ENCODE data around the gene UNC5C. TPM values are rescaled to one million over a fixed set of nuclear protein-coding genes. Genes with fewer than 3 reads are reported as not detected.

Gene UNC5C
- total and polyA plus RNA-seq, 2 of the 4 experiments (the other 2 are of a cell fraction), result under 0.01 TPM

DNA sequence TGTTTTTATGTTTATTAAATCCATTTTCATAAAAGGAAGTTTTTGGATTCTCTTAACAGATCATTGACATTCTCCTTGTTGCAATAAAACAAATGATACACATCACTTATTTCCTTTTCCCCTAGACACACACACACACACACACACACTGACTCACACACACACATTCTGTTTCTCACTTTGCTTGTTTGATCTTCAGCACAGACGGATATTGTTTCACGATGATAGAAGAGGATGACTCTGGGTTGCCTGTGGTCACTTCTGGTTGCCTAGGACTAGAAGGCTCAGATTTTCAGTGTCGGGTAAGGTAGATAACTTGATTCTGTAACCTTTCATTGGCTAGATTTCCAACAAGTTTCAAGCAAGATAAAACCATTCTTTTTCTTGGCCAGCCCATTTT, 434.3 kb downstream of the UNC5C start:
- no peak overlapping the region for H3K9ac ChIP-seq (ENCODE audit: low read depth, low read length)
- no peak overlapping the region for H2BK120ac ChIP-seq (ENCODE audit: low read depth, low read length)
- H4K8ac ChIP-seq (ENCODE audit: low read depth in 2 of 2, low read length in 2 of 2), result no peak overlapping the region
- H3K9me1 ChIP-seq (ENCODE audit: insufficient read depth, low read length), result no peaks in the 10 kb centered on the region
- no peak overlapping the region for H2AK5ac ChIP-seq (ENCODE audit: low read depth, low read length)
- no peaks in the 10 kb centered on the region for H3K79me1 ChIP-seq (ENCODE audit: low read depth in 1 of 2, low read length in 2 of 2)
- no peak overlapping the region for H2BK5ac ChIP-seq (ENCODE audit: low read depth, low read length, poor library complexity, severe bottlenecking)
- no peak overlapping the region for H2BK15ac ChIP-seq (ENCODE audit: low read depth, low read length)
- H3K27me3 ChIP-seq (ENCODE audit: control insufficient read depth, insufficient read depth, low read length), result peaks cover 3% of the 10 kb centered on the region
- H3K4ac ChIP-seq (ENCODE audit: low read depth, low read length), result no peak overlapping the region
- 0 out of 2 replicates have a peak overlapping the region, but pooled peaks have one; percentile 15 for H3K14ac ChIP-seq (replicated peaks; ENCODE audit: low read depth, low read length)
- dilution Hi-C loops (cut with HindIII; ENCODE audit: low sequenced_read_pairs, unreplicated experiment) (loop anchor here (25.0 kb wide), 1 partner anchor 477 kb away; no protein-coding TSS in a partner anchor), in situ Hi-C loops (cut with MboI; ENCODE audit: low sequenced_read_pairs) (loop anchor here (25.0 kb wide), 3 partner anchors 352 to 1327 kb away; partner anchors contain the start of gene BMPR1B), intact Hi-C loops (cut with micrococcal nuclease) (no loop called here)
- H2AK9ac ChIP-seq (replicated peaks; ENCODE audit: low read depth, low read length, poor library complexity), result no peak overlapping the region
- H3K9me3 ChIP-seq (ENCODE audit: control insufficient read depth, insufficient read depth, low read length), result no peaks in the 10 kb centered on the region
- H4K91ac ChIP-seq (ENCODE audit: insufficient read depth, low read depth, low read length), result no peak overlapping the region
- TF ChIP-seq USF2 (IDR thresholded peaks at IDR 0.05; ENCODE audit: low read depth, low read length) (no peak), RFX5 (IDR thresholded peaks at IDR 0.05; ENCODE audit: low read depth, low read length) (no peak), RCOR1 (IDR thresholded peaks at IDR 0.05; ENCODE audit: insufficient replicate concordance, low read length) (no peak), RAD21 (IDR thresholded peaks at IDR 0.05; ENCODE audit: low read length) (no peak), CTCF (conservative IDR thresholded peaks at IDR 0.05; ENCODE audit: low read depth, low read length) (no peak), POLR2A (IDR thresholded peaks at IDR 0.05; ENCODE audit: low read depth, low read length) (no peak), BHLHE40 (IDR thresholded peaks at IDR 0.05; ENCODE audit: low read depth, low read length) (no peak), MXI1 (IDR thresholded peaks at IDR 0.05; ENCODE audit: borderline replicate concordance, low read depth, low read length) (no peak), NFE2L2 (IDR thresholded peaks at IDR 0.05; ENCODE audit: low read depth, low read length) (no peak), MAZ (IDR thresholded peaks at IDR 0.05; ENCODE audit: borderline replicate concordance, low read depth, low read length) (no peak), ELK1 (IDR thresholded peaks at IDR 0.05; ENCODE audit: borderline replicate concordance, low read depth, low read length) (no peak), SMC3 (IDR thresholded peaks at IDR 0.05; ENCODE audit: low read depth, low read length) (no peak), FOS (IDR thresholded peaks at IDR 0.05; ENCODE audit: low read depth, low read length) (no peak), CHD1 (IDR thresholded peaks at IDR 0.05; ENCODE audit: low read depth, low read length) (no peak), MAFK (IDR thresholded peaks at IDR 0.05; ENCODE audit: low read depth, low read length) (no peak), CEBPB (IDR thresholded peaks at IDR 0.05; ENCODE audit: low read depth, low read length) (no peak)
- WGBS, 2 experiments (ENCODE audit: extremely low coverage in 2 of 2, insufficient read length in 1 of 2), result no CpG with 5 or more reads among the region's 3 CpGs
- no peaks in the 10 kb centered on the region for H3K36me3 ChIP-seq (ENCODE audit: control insufficient read depth, insufficient read depth, low read length)
- ATAC-seq (ENCODE audit: low read depth) (no peak), DNase-seq (peak; percentile 1)
- ChIA-PET CTCF (interaction anchor here (0.6 kb wide), 1 partner anchor 479 kb away, joined by 3 read pairs; no protein-coding TSS in a partner anchor), POLR2A (ENCODE audit: unreplicated experiment) (no interaction called here)
- H3K4me1 ChIP-seq (ENCODE audit: control insufficient read depth, insufficient read depth, low read length), result no peaks in the 10 kb centered on the region
- H3K56ac ChIP-seq (ENCODE audit: extremely low read depth, insufficient read depth, low read length), result no peak overlapping the region
- no peak overlapping the region for H3K18ac ChIP-seq (ENCODE audit: low read depth, low read length)
- BruUV-seq (replicated peaks), result no TSS peak
- H3K27ac ChIP-seq (ENCODE audit: insufficient read depth, low read length), result no peak overlapping the region
- no peak overlapping the region for H2BK20ac ChIP-seq (ENCODE audit: low read depth, low read length)
- H2AFZ ChIP-seq (replicated peaks; ENCODE audit: low read length, poor library complexity), result no peak overlapping the region
- H4K20me1 ChIP-seq (ENCODE audit: insufficient read depth, low read length), result no peaks in the 10 kb centered on the region
- H3K4me2 ChIP-seq (ENCODE audit: low read depth, low read length), result no peak overlapping the region
- no peak overlapping the region for H3K23ac ChIP-seq (ENCODE audit: low read depth, low read length)
- H4K5ac ChIP-seq (ENCODE audit: low read depth, low read length), result no peak overlapping the region
- H3K4me3 ChIP-seq (ENCODE audit: insufficient read depth, low read depth, low read length), result no peak overlapping the region
